ENCODE results near the gene HYPK.

DNA sequence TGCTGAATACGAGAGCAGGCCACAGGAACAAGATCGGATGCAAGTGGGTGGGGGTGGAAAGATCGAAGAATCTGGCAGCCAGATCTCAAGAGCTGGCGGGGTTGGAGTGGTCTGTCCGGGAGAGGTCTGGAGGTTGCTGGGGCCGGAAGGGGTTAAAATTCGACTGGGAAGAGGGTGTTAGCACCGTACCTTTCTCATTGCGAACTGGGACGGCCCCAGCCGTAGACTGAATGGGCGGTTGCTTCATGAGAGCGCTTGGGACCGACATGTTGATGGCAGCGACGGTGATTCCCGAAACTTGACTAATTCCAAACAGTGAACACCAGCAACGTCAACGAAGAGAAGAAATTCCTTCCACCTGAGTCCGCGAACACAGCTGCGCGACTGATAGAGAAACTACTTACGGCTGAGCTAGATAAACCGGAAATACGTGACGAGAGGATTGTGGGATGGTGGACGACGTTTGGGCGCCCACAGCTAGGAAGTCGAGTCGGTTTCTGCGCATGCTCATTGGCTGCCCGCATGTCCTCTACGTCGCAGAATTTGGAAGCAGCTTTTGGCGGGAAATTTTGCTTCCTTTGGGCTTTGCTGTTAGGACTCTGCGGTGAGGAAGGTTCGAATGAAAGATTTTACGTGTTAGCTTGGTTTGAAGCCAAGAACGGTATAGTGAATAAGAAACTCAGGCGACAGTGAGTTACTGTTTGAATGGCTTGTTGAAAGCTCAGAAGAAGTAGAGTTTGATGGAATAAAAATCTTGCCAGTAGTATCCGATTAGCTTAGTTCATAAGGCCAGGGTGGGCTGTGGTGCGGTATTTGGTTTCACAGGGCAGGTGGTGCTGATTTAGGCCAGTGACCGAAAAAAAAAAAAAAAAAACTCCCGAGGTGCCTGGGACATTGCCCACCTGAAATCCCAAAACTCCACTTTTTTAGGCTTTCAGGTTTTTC lies 24.2 kb downstream of the HYPK start, which contains the start of gene MFAP1:
- TF ChIP-seq, protein P1, sequence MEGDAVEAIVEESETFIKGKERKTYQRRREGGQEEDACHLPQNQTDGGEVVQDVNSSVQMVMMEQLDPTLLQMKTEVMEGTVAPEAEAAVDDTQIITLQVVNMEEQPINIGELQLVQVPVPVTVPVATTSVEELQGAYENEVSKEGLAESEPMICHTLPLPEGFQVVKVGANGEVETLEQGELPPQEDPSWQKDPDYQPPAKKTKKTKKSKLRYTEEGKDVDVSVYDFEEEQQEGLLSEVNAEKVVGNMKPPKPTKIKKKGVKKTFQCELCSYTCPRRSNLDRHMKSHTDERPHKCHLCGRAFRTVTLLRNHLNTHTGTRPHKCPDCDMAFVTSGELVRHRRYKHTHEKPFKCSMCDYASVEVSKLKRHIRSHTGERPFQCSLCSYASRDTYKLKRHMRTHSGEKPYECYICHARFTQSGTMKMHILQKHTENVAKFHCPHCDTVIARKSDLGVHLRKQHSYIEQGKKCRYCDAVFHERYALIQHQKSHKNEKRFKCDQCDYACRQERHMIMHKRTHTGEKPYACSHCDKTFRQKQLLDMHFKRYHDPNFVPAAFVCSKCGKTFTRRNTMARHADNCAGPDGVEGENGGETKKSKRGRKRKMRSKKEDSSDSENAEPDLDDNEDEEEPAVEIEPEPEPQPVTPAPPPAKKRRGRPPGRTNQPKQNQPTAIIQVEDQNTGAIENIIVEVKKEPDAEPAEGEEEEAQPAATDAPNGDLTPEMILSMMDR (conservative IDR thresholded peaks at IDR 0.05; ENCODE audit: low read depth, low read length), result no peak
- TF ChIP-seq EZH2 (IDR thresholded peaks at IDR 0.05; ENCODE audit: low read length, unreplicated experiment) (no peak), EZH2phosphoT487 (IDR thresholded peaks at IDR 0.05; ENCODE audit: borderline replicate concordance, low read length) (no peak)
